ENCODE results near the gene FAM118B.

FAM118B gene

GRCh38 chr11:126175393-126175792 is 36.2 kb upstream of the FAM118B start:
- no peak overlapping the region for H3K4me3 ChIP-seq (ENCODE audit: low read depth, low read length)
- no peak for DNase-seq (ENCODE audit: low read depth)
- in situ Hi-C loops (cut with HindIII; ENCODE audit: low sequenced_read_pairs), result no loop called here
- TF ChIP-seq CTCF (IDR thresholded peaks at IDR 0.05; ENCODE audit: low read depth, low read length, missing control alignments), result no peak

GRCh38 chr11:126176853-126177470 is 34.6 kb upstream of the FAM118B start:
- TF ChIP-seq CTCF (IDR thresholded peaks at IDR 0.05; ENCODE audit: low read depth, low read length, missing control alignments), result no peak
- no peak overlapping the region for H3K4me3 ChIP-seq (ENCODE audit: low read depth, low read length)
- no peak for DNase-seq (ENCODE audit: low read depth)
- in situ Hi-C loops (cut with HindIII; ENCODE audit: low sequenced_read_pairs), result no loop called here

GRCh38 chr11:126181939-126182730 is 29.4 kb upstream of the FAM118B start:
- no peak for DNase-seq (ENCODE audit: low read depth)
- in situ Hi-C loops (cut with HindIII; ENCODE audit: low sequenced_read_pairs), result no loop called here
- H3K4me3 ChIP-seq (ENCODE audit: low read depth, low read length), result no peak overlapping the region
- TF ChIP-seq CTCF (IDR thresholded peaks at IDR 0.05; ENCODE audit: low read depth, low read length, missing control alignments), result no peak

GRCh38 chr11:126182787-126183445 is 28.7 kb upstream of the FAM118B start:
- no peak for DNase-seq (ENCODE audit: low read depth)
- in situ Hi-C loops (cut with HindIII; ENCODE audit: low sequenced_read_pairs), result no loop called here
- TF ChIP-seq CTCF (IDR thresholded peaks at IDR 0.05; ENCODE audit: low read depth, low read length, missing control alignments), result no peak

GRCh38 chr11:126185259-126186024 is 26.1 kb upstream of the FAM118B start:
- no peak for DNase-seq (ENCODE audit: low read depth)
- in situ Hi-C loops (cut with HindIII; ENCODE audit: low sequenced_read_pairs), result no loop called here
- TF ChIP-seq CTCF (IDR thresholded peaks at IDR 0.05; ENCODE audit: low read depth, low read length, missing control alignments), result no peak
- no peak overlapping the region for H3K4me3 ChIP-seq (ENCODE audit: low read depth, low read length)

More at GRCh38 chr11:126182787-126183445, 28.7 kb upstream of the FAM118B start:
- H3K4me3 ChIP-seq (ENCODE audit: low read depth, low read length), result no peak overlapping the region

Data from astrocyte of the cerebellum (primary cell).